NCI-H1436 (cell line): ENCODE measurements around the gene SLC38A10.
A peak's percentile ranks its signal among the peaks of the same experiment; 100 is the strongest.

ENCODE experiments used
- DNase-seq: peaks from one replicate; lab custom pipeline; 2025; lab: John Stamatoyannopoulos, UW

The SLC38A10 gene

DNA sequence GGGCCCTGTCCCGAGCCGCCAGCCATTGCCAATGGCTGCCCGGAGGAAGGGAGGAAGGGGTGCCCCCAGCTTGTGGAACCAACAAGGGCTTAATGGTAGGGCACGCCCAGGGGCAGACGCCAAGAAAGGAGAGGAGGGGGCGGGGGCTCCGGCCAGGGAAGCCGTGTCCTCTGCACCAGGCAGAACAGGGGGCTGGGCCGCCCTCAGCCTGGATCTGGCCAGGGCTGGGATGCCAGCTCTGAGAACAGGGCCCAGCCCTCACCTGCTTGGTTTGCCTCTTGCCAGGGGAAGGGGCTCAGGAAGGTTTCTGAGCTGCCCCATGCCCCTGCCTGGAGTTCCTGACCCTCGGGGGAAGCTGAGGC lies 35.8 kb upstream of the SLC38A10 start:
- no peak for DNase-seq

DNA sequence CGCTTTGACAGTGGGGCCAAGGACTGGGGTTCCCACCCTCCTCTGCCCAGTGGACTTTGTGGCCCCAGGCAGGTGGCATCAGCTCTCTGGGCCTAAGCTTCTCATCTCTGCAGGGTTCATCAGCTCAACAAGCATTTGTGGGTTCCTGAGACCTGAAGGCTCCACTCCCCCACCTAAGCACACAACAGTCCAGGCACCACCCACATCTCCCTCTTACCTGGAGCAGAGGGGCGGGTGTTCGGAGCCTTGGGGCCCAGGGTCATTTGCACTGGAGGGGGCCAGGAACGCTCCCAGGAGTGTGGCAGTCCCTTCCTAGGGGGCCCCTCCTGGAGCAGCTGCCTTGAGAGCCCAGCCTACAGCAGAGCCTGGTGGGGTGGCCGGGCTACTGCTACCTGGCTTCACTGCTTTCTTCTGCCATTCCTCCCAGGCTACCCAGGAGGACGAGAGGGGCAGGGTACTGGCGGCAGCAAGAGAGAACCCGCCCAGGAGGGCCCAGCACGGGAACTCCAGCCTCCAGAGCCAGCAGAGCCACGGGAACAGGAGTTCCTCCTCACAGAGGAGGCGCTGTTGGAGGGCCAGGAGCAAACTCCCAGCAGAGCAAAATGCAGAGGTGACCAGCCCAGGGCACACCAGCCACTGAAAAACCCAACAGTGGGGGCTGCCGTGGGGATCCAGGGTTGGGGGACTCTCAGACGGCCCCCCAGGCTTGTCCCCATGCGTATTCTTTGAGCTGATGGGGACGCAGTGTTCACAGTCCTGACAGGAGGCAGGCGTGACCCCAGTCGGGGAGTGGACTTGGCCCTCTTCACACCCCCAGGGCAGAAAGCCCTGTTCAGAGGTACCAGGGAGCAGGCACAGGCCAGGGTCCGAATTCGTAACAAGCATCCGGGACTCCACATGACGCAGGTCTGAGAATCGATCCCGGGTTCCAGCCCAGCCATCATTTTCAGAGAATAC lies 35.1 kb upstream of the SLC38A10 start:
- no peak for DNase-seq

DNA sequence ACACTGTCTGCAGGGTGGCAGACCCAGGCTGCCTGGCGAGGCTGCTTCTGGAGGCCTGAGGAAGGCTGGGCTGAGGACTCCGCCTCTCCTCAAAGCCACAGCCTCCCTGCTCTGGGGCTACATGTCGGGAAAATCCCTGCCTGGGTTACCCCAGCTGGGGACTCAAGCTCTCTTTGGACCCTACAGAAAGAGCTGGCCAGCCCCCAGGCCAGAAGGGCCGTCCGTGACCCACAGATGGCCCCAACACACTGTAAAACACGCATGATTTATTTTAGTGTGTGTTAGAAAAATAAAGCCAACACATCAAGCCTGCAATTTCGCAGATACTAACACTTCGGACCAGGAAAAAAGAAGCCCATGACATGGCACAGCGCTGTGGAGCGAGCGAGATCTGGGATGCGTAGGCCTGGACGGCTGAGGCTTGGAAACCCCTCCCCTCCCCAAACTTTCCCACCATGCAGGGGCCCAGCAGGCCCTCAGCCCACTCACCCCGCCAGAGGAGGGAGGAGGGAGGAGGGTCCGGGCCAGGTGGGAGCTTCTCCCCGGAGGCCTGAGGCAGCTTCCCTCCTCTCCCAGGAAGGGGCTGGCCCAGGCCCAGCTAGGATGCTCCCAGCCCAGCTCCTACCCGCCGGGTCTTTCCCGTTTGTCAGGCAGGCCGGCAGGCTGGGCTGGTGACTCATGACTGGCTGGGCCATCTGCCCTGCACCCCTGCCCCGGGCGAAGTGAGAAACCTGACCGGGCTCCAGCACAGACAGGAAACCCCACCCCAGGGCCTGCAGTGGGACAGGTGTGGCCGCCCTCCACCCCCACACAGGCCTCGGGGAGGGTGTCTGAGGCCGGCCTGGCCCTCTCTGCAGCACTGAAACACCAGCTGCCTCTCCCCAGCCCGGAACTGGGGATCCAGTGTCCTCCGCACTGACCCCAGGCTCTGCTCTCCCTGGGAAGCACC lies 34.1 kb upstream of the SLC38A10 start:
- no peak for DNase-seq

DNA sequence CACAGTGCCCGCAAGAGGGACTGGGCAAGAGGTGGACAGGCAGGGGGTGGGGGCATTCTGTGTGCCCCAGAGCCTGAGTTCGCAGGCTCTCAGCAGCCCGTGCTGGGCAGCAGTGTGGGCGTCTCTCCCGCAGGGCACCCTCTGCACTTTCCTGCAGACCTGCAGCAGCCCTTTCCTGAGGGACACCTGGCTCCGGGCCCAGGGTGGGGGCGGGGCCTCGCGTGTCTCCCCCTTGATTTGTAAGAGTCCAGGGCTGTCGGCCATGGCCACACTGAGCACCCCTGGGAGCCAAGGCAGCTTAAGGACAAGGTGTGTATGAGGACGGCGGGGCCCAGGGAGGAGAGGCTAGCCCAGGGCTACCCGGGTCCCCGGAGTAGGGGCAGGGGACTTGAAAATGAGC lies 33.4 kb upstream of the SLC38A10 start:
- no peak for DNase-seq

DNA sequence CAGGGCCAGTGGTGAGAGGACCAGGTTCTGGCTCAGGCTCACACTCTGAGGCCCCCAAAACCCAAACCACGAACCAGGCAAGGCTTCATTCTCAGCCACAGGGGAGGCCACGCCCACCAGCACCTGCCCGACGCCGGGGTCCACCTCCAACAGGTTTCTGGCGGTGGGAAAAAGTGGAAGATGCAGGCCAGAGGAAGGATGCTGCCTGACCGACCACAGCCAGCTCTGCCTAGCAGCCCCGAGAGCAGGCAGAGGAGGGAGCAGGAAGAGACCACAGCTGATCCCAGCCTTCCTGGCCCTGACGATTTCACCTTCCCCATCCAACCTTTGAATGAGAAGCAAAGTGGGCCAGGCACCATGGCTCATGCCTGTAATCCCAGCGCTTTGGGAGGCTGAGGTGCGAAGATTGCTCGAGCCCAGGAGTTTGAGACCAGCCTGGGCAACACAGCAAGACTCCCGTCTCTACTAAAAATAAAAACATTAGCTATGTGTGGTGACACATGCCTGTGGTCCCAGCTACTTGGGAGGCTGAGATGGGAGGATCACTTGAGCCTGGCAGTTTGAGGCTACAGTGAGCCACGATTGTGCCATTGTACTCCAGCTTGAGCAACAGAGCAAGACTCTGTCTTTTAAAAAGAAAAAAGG lies 30.7 kb upstream of the SLC38A10 start:
- no peak for DNase-seq

DNA sequence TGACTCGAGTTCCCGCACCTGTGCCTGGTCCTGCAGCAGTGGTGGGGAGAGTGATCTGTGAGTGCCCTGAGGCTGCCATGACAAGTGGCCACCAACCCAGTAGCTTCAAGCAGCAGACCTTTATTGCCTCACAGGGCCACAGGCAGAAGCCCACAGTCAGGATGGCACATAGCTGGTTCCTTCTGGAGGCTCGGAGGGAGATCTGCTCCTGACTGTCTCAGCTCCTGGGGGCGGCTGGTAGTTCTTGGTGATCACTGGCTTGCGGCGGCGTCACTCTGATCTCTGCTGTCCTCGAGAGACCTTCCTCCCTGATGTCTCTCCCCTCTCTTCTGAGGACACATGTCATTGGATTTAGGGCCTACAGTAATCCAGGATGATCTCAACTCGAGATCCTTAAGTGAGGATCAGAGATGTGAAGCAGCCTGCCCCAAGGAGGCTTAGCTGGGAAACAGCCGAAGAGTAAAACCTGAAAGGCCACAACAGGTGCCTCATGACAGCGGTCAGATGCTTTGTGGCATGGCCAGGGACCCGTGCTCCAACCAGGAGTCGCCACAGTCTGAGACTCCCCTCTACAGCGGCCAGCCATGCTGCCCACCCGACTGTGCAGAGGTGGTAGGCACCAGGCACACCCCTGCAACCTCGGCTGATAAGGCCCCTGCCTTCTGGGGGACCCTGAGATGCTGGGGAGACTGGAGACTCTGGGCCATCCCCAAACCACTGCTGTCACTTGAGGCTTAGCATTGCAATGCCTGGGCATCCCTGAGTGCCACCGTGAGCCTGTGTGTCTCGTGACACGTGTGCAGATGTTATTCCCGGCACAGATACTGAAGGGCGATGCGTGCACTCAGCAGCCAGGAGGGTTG lies 30.0 kb upstream of the SLC38A10 start:
- DNase-seq, result no peak

DNA sequence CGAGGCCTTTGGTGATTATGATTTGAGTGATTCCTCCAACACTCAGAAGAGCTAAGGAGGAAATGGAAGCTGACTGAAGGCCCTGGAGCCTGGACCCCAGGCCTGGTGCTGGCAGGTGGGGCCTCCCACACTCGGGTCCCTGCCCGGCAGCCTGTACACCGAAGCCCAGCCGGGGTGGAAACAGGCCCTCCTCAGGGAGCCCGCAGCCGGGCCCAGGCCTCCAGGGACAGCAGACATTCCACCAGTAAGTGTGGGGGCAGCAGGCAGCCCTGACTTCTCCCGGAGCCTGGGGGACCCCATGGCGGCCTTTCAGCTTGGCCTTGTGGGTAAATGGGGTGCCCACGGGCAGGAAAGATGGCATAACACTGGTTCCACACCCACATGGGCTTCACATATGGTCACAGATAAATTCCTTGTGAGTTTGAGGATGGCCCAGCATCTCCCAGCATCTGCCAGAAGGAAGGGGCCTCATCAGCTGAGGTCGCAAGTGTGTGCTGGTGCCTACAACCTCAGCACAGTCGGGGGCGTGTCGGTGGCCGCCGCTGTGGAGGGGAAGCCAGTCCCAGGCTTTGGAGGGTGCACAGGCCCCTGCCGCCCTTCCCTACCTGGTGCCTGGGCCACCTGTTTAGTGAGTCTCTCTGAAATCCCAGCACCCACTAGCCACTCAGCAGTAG lies 29.2 kb upstream of the SLC38A10 start:
- DNase-seq, result no peak

DNA sequence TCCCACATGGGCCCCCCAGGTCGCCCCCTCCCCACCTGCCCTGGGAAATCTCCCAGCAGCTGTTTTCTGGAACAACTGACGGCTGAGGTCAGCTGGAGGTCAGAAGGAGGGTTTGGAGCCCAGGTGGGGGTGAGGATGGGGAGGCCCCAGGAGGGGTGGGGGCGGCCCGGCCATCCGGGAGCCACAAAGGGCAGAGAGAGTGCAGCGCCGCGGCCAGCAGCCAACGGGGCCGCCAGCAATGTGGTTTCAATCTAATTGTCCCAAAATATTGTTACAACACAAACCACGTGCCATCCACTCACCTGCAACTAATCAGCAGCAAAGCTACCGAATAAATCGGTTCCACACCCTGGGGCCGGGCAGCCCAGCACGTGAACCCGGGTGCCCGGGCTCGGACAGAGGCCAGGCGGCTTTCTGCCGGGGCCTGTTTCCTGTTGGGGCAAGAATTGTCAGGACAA lies 28.3 kb upstream of the SLC38A10 start:
- DNase-seq, result no peak

DNA sequence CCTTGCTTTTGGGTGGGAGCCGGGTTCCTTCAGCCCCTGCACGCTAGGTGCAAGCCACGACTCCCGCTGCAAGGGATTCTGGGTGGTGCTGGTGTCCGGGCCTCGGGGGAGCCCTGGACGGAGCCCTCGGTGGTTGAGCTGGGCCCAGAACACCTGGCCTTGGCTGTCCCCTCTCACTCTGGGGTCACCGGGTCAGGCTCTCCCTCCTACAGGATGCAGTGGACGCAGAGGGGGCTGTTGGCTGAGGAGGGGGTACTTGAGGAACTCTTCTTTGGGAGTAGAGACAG lies 27.9 kb upstream of the SLC38A10 start:
- no peak for DNase-seq

DNA sequence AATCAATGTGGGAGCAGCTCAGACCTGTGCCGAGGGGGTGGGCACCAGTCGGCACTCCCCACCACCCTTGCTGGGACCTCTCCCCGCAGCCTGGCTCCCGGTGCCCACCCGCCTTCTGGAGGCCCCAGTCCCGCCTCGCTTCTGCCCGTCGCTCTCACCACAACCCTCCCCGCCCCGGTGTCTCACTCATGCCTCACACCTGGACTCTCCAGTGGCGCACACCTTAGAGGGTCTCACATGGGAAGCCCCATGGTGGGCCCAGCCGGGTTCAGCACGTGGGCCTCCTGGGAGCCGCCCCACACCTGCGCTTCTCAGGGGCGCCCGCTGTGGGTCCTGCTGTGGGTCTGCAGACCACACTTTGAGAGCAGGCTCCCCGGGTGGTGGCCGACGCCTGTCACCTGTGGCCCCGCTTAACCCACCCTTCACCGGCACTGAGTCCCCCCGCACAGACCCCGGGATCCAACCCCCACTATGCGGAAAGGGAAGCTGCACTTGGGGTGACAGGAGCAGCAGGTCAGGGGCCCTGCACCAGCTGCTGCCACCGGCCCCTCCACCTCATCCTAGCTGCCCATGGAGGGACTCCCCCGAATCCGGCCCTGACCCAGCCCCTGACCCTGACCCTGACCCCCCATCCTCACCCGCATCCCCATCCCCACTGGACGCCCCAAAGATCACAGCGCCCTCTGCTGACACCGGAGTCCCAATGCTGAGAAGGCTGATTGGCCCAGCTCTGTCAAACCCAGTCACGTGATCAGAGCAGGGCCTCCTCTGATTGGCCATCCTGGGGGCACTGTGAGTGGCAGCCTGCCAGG lies 27.4 kb upstream of the SLC38A10 start:
- DNase-seq, result peak; percentile 38

DNA sequence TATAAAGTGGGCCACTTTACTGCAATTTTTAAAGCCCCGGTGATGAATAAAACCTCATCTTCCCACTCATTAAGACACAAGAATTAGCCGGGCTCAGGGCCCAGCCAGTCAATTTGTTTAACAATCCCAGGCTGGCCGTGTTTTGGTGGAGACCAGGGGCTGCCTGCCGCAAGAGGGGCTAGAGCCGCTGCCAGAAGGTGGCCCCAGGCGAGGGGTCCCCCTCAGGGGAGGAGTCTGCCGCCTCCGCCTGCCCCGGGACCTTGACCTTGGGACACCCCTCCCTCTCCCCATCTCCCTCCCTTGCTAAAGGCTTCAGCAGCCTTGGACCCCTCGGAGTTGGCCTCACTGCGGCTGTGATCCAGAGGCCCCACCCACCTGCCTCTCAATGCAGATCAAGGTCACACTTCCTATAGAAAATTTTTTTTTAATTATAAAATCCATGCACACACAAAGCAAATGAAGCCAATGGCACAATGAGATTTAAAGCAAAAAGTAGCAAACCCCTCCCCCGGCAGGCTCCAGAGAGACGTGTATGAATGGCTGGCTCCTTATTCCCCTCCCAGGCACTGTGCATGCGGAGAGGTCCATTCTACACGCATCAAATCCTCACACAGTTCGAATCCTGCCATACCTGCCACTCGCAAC lies 23.0 kb upstream of the SLC38A10 start:
- no peak for DNase-seq

DNA sequence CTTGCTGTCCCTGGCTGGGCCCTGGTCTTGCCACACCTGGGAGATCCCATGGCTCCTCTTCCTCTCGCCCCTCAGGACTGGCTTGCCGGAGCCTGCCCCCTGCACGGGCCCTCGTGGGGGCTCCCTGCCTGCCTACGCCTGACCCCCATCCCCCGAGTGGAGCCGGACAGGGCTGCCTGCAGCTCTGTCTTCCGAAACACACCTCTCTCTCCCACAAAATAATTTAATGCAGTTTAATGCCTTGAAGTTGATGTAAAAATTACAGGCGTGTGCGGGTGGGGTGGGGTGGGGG lies 22.4 kb upstream of the SLC38A10 start:
- no peak for DNase-seq

DNA sequence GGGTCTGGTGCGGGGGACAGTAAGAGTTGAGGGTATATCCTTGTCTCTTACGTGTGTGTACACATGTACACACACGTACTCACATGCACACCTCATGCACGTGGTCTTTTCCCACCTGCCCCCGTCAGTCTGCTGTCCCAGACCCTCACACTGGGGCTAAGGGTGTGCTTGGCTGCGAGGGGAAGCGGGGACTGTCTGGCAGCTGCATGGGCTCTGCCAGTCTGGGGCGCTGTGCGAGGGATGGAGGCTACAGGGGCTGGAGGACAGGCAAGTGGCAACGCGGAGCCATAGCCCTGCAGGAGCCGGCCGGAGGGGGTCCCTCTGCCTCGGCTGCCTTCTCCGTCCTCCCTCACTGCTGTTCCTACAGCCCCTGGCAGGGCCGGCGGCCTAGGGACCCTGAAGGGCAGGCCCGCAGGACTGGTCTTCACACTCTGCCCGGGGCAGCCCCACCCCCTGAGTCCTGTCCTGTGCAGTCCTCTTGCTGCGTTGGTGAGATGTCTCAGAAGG lies 20.8 kb upstream of the SLC38A10 start:
- DNase-seq, result no peak

DNA sequence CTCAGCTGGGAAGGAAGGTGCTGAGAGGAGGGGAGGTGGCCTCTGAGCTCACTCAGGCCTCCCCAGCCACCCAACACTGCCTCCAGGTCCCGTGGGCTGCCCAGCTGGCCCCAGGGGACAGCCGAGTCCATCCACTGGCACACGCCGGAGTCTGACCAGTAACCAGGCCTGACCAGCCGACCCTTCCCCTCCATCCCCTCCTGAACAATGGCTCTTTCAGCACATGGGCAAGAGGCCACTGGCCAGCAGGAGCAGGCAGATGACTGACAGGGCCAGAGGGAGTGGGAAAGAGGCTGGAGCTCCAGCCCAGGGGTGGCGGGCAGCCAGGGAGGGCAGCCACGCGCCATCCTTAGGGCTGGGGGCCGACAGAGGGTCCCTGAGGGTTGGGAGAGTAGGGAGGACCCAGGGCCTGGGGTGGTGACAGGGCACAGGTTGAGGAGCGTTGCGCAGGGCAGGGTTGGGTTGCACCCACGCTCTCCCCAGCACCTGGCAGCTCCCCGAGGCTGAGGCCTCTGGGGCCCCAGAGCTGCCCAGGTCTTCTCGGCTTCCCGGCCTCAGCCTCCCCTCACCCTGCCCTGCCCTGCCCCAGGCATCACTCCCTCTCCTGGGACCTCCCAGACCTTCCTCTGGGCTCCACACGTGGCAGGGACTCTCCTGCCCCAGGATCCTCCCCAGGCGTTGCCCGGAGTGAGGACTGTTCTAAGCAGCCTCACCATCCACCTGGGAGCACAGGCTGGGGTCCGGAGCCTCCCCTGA lies 20.2 kb upstream of the SLC38A10 start:
- DNase-seq, result no peak

DNA sequence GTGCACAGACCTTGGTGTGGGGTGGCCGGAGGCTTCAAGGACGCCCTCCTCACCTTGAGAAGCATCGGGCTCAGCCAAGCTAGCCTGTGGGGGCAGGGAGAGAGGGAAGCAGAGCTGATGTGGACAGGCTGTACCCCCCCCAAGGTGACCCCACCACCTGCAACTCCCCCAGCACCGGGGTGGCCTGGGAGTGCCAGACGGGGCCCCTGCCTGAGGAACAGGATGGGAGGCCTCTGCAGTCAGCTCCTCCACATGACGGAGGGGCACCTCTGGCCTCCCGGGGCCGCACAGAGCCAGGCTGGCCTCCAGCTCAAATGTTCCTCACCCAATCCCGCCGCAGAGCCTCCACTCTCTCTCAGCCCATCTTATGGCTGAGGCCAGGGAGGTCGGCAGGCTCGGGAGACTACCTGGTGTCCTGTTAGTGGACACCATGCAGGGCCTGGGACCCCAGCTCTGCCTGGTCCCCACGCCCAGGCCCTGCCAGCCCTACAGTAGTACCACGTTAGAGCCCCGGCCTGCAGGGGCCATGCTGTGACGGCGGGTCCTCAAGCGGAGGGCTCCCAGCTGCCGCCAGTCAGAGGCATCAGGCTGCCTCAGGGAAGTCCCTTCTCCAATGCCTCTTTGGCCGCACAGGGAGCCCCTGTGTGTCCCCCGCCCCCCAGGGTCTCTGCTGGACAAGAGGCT lies 19.4 kb upstream of the SLC38A10 start:
- no peak for DNase-seq

DNA sequence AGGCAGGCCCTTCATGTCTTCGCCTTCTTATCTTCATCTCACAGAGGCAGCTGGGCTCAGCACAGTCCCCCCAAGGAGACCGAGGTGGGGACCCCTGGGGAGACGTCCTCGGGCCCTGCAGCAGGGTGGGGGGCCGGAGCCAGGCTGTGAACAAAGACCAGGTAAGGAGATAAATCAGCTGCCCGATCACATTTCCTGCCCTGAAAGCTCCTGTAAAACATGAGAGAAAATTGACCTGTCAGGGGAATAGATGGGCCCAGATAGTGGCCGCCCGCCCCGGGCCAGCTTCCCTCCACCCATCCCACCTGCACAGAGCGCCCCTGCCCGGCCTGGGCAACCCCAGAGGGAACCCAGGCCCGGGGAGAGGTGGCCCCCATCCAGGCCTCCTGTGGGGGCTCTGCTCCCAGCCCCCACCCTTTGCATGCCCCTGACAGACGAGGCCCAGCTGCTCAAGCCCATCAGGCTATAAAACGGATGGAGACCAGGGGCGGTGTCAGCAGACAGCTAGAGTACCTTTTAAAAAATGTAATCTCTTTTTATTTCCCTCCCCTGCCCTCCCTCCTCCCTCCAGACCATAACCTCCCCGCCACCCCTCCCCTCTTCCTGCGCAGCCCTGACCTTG lies 18.8 kb upstream of the SLC38A10 start:
- no peak for DNase-seq

DNA sequence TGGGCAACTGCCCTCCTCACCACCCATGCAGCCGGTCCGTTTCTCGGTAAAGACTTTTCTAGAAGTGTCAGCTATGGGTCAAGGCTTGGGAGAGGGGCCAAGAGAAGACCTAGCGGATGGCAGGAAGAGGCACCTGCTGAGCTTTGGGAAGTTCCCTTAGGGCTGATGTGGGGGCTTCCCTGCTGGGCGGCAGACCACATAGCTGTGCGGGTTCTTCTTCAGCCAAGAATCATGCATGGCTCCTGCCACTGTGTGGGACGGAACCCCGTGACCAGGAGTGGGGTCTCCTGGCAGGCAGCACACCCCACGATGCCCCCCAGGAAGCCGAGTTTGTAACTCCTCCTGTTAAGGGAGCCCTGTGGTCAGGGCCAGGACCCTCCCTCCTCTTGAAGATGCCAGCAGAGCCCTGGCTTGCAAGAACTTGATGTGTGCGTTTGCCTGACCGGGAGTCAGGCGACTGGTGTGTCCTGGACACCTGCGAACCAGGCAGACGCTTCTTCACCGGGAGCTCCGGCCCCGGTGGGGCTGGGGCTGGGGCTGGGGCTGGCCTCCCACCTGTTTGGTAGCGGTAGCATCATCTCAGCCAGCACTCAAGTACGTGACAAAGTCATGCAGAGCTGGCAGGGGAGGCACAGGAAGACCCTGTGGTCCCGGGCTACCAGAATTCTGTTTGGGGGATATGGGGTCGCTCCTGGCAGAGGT lies 17.7 kb upstream of the SLC38A10 start:
- DNase-seq, result no peak
